Caco-2 (cell line): ENCODE measurements around the gene COL4A2. TPM values are rescaled to one million over a fixed set of nuclear protein-coding genes. Genes with fewer than 3 reads are reported as not detected.
A peak's percentile ranks its signal among the peaks of the same experiment; 100 is the strongest.

Source experiments
- BruUV-seq: library from RNA; stranded (reverse); fragments of 400-500 nt; replicated peaks from 2 replicates; lab custom pipeline; 2021; lab: Mats Ljungman, UMichigan
- CTCF ChIA-PET: fragments of 300-600 bp; sonication (Branson Sonifier 250); formaldehyde crosslinking; loops from one replicate; lab custom pipeline; 2022; ENCODE audit warnings: antibody characterized with exemption; lab: Charles Lee
- POLR2A ChIA-PET: fragments of 300-600 bp; sonication (Branson Sonifier 250); formaldehyde crosslinking; loops from one replicate; lab custom pipeline; 2022; ENCODE audit warnings: antibody characterized with exemption; lab: Charles Lee
- DNase-seq, 2 experiments: peaks; one replicate each; pipeline versions ENCODE4 v3.0.0 to v3.0.0-alpha.2; 2020 to 2022
- H3K27me3 ChIP-seq: replicated peaks from 2 replicates; pipeline ENCODE4 v1.6.0; 2011; ENCODE audit warnings: low read length; ENCODE audit not compliant: control insufficient read depth, insufficient read depth
- H3K36me3 ChIP-seq: 2 replicates; pipeline ENCODE4 v1.5.1; 2011; ENCODE audit warnings: low read length; ENCODE audit not compliant: control insufficient read depth, insufficient read depth
- H3K4me1 ChIP-seq: fragments of 250-450 bp; sonication (Bioruptor Pico); 2 replicates; pipeline ENCODE4 v1.5.1; 2020; ENCODE audit warnings: mild to moderate bottlenecking
- H3K4me3 ChIP-seq: 2 replicates; pipeline ENCODE4 v1.5.1; 2011; ENCODE audit warnings: low read depth, mild to moderate bottlenecking, control low read depth, low read length
- H3K9me3 ChIP-seq: fragments of 250-450 bp; sonication (Bioruptor Pico); 2 replicates; pipeline ENCODE4 v1.5.1; 2020; ENCODE audit warnings: mild to moderate bottlenecking, moderate library complexity
- H3K27ac Mint-ChIP-seq: one replicate; pipeline ENCODE4 v1.8.0; 2022; ENCODE audit warnings: mixed read lengths; ENCODE audit not compliant: unreplicated experiment
- H3K27me3 Mint-ChIP-seq: one replicate; pipeline ENCODE4 v1.8.0; 2022; ENCODE audit warnings: mixed read lengths; ENCODE audit not compliant: insufficient read depth, unreplicated experiment
- H3K36me3 Mint-ChIP-seq: one replicate; pipeline ENCODE4 v1.8.0; 2022; ENCODE audit warnings: mild to moderate bottlenecking, mixed read lengths; ENCODE audit not compliant: insufficient read depth, unreplicated experiment
- H3K4me1 Mint-ChIP-seq: one replicate; pipeline ENCODE4 v1.8.0; 2022; ENCODE audit warnings: low read depth, mixed read lengths; ENCODE audit not compliant: unreplicated experiment
- H3K4me3 Mint-ChIP-seq: one replicate; pipeline ENCODE4 v1.8.0; 2022; ENCODE audit warnings: mild to moderate bottlenecking, moderate library complexity, mixed read lengths; ENCODE audit not compliant: unreplicated experiment
- H3K9me3 Mint-ChIP-seq: one replicate; pipeline ENCODE4 v1.8.0; 2022; ENCODE audit warnings: mixed read lengths; ENCODE audit not compliant: unreplicated experiment
- CTCF ChIP-seq, 2 experiments: fragments of 200-600 bp in 1 of 2; IDR thresholded peaks; 1 replicate in 1 of 2; 2 replicates in 1 of 2; pipeline versions ENCODE4 v1.5.1 to v1.8.0; 2011 to 2022; ENCODE audit warnings: antibody characterized with exemption in 1 of 2, control low read depth in 1 of 2, inconsistent platforms in 1 of 2, low read depth in 1 of 2, low read length in 1 of 2, mild to moderate bottlenecking in 1 of 2, moderate library complexity in 1 of 2; ENCODE audit not compliant: insufficient read depth in 1 of 2, severe bottlenecking in 1 of 2, unreplicated experiment in 1 of 2
- intact Hi-C: fragments of 100-400 bp; cut with micrococcal nuclease; formaldehyde crosslinking; loops from one replicate; pipeline ENCODE4 v1.10.0; 2022; ENCODE audit not compliant: unreplicated experiment
- total RNA-seq: library from RNA; stranded (reverse); gene quantifications from 2 replicates; pipeline ENCODE4 v1.2.3, GENCODE V29; 2022

Gene COL4A2
- total RNA-seq, 1 experiment from 2014 or later = 19.2 TPM

- peaks cover 11% of the 10 kb centered on the region for H3K4me1 ChIP-seq
- peaks cover 19% of the 10 kb centered on the region for H3K9me3 Mint-ChIP-seq
- no peak for DNase-seq
- no peak overlapping the region for H3K4me3 ChIP-seq
- ChIA-PET POLR2A (no interaction called here), CTCF (no interaction called here)
- BruUV-seq = no TSS peak
- 0 out of 2 replicates have a peak, but pooled peaks cover 5% of the 10 kb centered on the region for H3K9me3 ChIP-seq
- H3K4me3 Mint-ChIP-seq = no peak overlapping the region
- intact Hi-C loops = loop anchor here (2.0 kb wide), 1 partner anchor 77 kb away; no protein-coding TSS in a partner anchor
- H3K27ac Mint-ChIP-seq = no peak overlapping the region
- no peaks in the 10 kb centered on the region for H3K27me3 Mint-ChIP-seq
- H3K4me1 Mint-ChIP-seq = peaks cover 15% of the 10 kb centered on the region
- no peaks in the 10 kb centered on the region for H3K36me3 Mint-ChIP-seq
- TF ChIP-seq CTCF (IDR thresholded peaks at IDR 0.05; ENCODE audit: insufficient read depth in 1 of 2, low read depth in 1 of 2, low read length in 1 of 2, severe bottlenecking in 1 of 2, unreplicated experiment in 1 of 2) = no peak
- no peaks in the 10 kb centered on the region for H3K36me3 ChIP-seq
- no peaks in the 10 kb centered on the region for H3K27me3 ChIP-seq
These were observed 72.3 kb downstream of the COL4A2 start for GRCh38 chr13:110379358-110379757.

GRCh38 chr13:110379905-110380341 is 72.8 kb downstream of the COL4A2 start:
- POLR2A ChIA-PET = no interaction called here
- H3K9me3 ChIP-seq = 0 out of 2 replicates have a peak, but pooled peaks cover 5% of the 10 kb centered on the region
- BruUV-seq = no TSS peak

GRCh38 chr13:110380359-110381028 is 73.4 kb downstream of the COL4A2 start:
- Mint-ChIP-seq H3K36me3 (no peaks in the 10 kb centered on the region), H3K4me3 (no peak overlapping the region), H3K27ac (peak overlapping the region; percentile 72), H3K9me3 (peaks cover 19% of the 10 kb centered on the region), H3K27me3 (no peaks in the 10 kb centered on the region), H3K4me1 (peaks cover 15% of the 10 kb centered on the region)
- Histone ChIP-seq H3K9me3 (0 out of 2 replicates have a peak, but pooled peaks cover 5% of the 10 kb centered on the region), H3K4me1 (peaks cover 11% of the 10 kb centered on the region), H3K36me3 (no peaks in the 10 kb centered on the region), H3K4me3 (no peak overlapping the region), H3K27me3 (no peaks in the 10 kb centered on the region)
- intact Hi-C loops = no loop called here
- CTCF ChIA-PET = no interaction called here
- BruUV-seq = no TSS peak
- POLR2A ChIA-PET = no interaction called here
- DNase-seq = no peak
- TF ChIP-seq CTCF (IDR thresholded peaks at IDR 0.05; ENCODE audit: insufficient read depth in 1 of 2, low read depth in 1 of 2, low read length in 1 of 2, severe bottlenecking in 1 of 2, unreplicated experiment in 1 of 2) = no peak

More at GRCh38 chr13:110379905-110380341, 72.8 kb downstream of the COL4A2 start:
- DNase-seq = peak in 1 of 2 experiments; percentile 29
- CTCF ChIA-PET = no interaction called here
- no peaks in the 10 kb centered on the region for H3K27me3 ChIP-seq
- H3K4me3 Mint-ChIP-seq = no peak overlapping the region
- peaks cover 19% of the 10 kb centered on the region for H3K9me3 Mint-ChIP-seq
- H3K4me1 Mint-ChIP-seq = peaks cover 15% of the 10 kb centered on the region
- intact Hi-C loops = loop anchor here (2.0 kb wide), 1 partner anchor 77 kb away; no protein-coding TSS in a partner anchor
- H3K36me3 ChIP-seq = no peaks in the 10 kb centered on the region
- no peak for TF ChIP-seq CTCF (IDR thresholded peaks at IDR 0.05; ENCODE audit: insufficient read depth in 1 of 2, low read depth in 1 of 2, low read length in 1 of 2, severe bottlenecking in 1 of 2, unreplicated experiment in 1 of 2)
- H3K27ac Mint-ChIP-seq = peak overlapping the region; percentile 54
- no peaks in the 10 kb centered on the region for H3K36me3 Mint-ChIP-seq
- H3K27me3 Mint-ChIP-seq = no peaks in the 10 kb centered on the region
- no peak overlapping the region for H3K4me3 ChIP-seq
- peaks cover 11% of the 10 kb centered on the region for H3K4me1 ChIP-seq
